ENCODE results near the gene DNAH17.

Gene DNAH17

GRCh38 chr17:78448356-78448993, 128.7 kb downstream of the DNAH17 start:
- no peak for DNase-seq

GRCh38 chr17:78446833-78447232, 130.4 kb downstream of the DNAH17 start:
- DNase-seq: no peak

- DNase-seq: no peak
Observed at GRCh38 chr17:78444392-78444791, 132.8 kb downstream of the DNAH17 start.

GRCh38 chr17:78442648-78443218, 134.5 kb downstream of the DNAH17 start:
- DNase-seq: no peak

GRCh38 chr17:78441271-78441971, 135.8 kb downstream of the DNAH17 start:
- DNase-seq: no peak

- no peak for DNase-seq
Observed at GRCh38 chr17:78438694-78439325, 138.4 kb downstream of the DNAH17 start.

GRCh38 chr17:78438271-78438691, 138.9 kb downstream of the DNAH17 start:
- DNase-seq: no peak

GRCh38 chr17:78437508-78438169, 139.6 kb downstream of the DNAH17 start:
- no peak for DNase-seq

- DNase-seq: no peak
Observed at GRCh38 chr17:78435330-78436005, 141.7 kb downstream of the DNAH17 start.

- DNase-seq: no peak
Observed at GRCh38 chr17:78434455-78435329, 142.5 kb downstream of the DNAH17 start.

GRCh38 chr17:78433780-78434335, 143.3 kb downstream of the DNAH17 start:
- no peak for DNase-seq

- DNase-seq: no peak
Observed at GRCh38 chr17:78433013-78433727, 144.0 kb downstream of the DNAH17 start.

GRCh38 chr17:78432226-78433012, 144.8 kb downstream of the DNAH17 start:
- no peak for DNase-seq

- no peak for DNase-seq
Observed at GRCh38 chr17:78431692-78431958, 145.6 kb downstream of the DNAH17 start.

- DNase-seq: no peak
Observed at GRCh38 chr17:78430892-78431691, 146.1 kb downstream of the DNAH17 start.

- no peak for DNase-seq
Observed at GRCh38 chr17:78429618-78429995, 147.6 kb downstream of the DNAH17 start.

- DNase-seq: no peak
Observed at GRCh38 chr17:78428836-78429617, 148.2 kb downstream of the DNAH17 start.

- DNase-seq: no peak
Observed at GRCh38 chr17:78428025-78428575, 149.1 kb downstream of the DNAH17 start.

Measured in KG1 (cell line).